Hematopoietic multipotent progenitor cell treated with erythropoietin and hydrocortisone succinate and interleukin-3 and kit ligand, for 17 days (in vitro differentiated cells): ENCODE results near the gene YDJC.
"Not testable (repeated sequence)": the region's sequence is repeated elsewhere in the genome, so short reads cannot be mapped to it uniquely, and the experiment has no call there.

Experiments
- DNase-seq: peaks from one replicate; pipeline ENCODE4 v3.0.0-alpha.2; 2015; ENCODE audit warnings: low spot score

Gene YDJC

GRCh38 chr22:21605887-21606564 is 23.8 kb downstream of the YDJC start:
- no peak for DNase-seq

DNA sequence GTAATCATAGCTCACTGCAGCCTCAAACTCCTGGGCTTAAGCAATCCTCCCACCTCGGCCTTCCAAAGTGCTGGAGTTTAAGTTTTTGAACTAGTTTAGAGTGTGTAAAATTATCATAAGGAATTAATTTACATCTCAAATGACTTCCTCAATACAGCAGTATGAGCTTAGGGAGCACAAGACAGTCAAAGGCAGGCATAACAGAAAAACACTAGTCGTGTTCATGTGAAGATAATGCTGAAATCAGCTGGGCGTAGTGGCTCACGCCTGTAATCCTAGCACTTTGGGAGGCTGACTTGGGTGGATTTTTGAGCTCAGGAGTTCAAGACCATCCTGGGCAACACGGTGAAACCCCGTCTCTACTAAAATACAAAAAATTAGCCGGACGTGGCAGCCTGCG is 25.8 kb downstream of the YDJC start:
- no peak for DNase-seq

DNA sequence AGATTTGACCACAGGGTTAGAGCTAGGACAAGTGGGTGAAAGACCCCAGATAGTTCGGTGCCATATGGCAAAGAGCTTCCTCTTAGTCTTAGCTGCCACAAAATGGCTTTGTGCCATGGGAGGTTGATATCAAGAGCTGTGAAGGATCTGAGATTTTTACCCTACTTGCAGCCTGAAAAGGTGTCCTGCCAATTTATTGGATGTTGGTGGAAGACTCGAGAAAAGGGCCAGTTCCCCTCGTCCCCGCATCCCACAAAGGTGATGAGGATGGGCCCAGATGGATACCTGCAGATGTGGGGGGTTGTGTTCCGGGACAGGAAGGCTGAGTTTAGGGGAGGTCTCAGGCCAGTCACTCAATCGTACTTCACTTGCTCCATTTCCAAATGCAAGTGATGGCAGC is 27.2 kb downstream of the YDJC start:
- no peak for DNase-seq

DNA sequence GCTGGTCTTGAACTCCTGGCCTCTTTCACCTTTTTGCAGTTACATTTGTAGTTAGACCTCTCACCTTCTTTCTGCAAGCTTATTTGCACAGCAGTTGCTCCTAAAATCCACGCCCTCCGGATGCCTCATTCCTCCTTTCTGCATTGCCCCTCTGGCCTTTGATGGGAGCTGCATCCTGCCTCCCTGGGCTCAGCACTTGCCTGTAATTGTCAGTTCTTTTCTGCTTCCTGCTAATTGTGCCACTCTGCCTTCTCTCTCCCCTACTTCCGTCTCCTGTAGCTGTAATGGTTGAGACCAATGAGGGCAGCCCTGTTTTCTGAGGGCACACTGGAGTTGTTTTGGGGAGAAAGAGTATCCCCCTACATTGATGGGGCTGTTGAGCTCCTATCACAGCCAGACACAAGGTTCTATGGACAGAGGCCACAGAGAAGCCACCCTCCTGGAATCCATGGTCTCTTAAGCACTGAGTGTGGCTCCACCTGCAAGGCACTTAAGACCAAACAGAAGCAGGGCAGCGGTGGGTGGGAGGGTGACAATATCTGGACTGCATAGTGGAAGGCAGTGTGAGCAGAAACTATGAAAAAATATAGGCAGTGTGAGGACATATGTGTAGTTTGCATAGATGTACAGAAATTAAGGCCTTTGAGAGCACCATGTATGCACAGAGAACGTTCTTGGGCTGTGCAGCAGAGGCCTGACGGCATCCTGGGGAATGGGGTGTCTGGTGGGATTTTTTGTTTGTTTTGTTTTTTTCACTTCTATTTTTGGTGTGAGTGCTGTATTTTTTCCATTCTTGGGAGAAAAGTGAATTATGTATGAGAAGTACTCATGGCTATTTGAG is 30.5 kb downstream of the YDJC start:
- DNase-seq: no peak

- no peak for DNase-seq
Observed at GRCh38 chr22:21598302-21598701, 31.5 kb downstream of the YDJC start.

DNA sequence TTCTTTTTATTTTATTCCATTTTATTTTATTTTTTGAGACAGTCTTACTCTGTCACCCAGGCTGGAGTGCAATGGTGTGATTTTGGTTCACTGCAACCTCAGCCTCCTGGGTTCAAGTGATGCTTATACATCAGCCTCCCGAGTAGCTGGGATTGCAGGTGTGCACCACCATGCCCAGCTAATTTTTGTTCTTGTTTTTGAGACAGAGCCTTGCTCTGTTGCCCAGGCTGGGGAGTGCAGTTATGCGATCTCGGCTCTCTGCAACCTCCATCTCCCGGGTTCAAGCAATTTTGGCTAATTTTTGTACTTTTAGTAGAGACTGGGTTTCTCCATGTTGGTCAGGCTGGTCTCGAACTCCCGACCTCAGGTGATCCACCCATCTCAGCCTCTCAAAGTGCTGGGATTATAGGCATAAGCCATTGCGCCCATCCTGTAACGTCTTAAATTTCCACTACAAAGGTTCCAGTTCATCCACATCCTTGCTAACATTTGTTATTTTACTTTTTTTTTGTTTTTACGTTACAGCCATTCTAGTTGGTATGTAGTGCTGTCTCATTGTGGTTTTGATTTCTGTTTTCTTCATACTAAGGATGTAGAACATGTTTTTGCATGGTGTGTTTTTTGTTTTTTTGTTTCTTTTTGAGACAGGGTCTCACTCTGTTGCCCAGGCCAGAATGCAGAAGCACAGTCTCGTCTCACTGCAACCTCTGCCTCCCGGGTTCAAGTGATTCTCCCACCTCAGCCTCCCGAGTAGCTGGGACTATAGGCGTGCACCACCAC is 33.3 kb downstream of the YDJC start:
- DNase-seq: not testable (repeated sequence)

DNA sequence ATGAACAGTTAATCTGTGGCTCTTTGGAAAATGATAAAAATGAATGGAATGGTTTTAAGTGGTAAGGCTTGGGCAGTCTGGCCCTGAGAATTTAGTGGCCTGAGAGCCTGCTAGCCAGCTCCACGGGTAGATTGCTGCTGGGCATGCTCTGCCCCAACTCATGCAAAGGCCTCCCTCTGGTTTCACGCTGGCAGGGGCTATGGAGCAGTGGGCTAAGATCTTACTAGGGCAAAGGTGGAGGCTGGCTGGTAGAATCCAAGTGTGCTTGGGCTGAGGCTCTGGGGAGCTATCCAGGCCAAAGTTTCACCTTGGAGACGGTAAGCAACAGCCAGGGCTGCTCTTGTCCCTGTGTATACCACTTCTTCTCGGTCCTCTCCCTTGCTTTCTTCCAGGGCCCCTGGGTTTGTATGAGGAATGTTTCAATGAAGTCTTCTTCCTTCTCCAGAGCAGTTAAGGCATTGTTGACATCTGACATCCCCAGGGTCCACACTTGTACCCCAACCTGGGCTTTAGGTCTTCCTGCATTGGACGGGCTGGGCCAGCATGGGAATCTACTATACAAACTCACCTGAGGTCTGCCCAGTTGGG is 34.9 kb downstream of the YDJC start:
- DNase-seq: no peak

DNA sequence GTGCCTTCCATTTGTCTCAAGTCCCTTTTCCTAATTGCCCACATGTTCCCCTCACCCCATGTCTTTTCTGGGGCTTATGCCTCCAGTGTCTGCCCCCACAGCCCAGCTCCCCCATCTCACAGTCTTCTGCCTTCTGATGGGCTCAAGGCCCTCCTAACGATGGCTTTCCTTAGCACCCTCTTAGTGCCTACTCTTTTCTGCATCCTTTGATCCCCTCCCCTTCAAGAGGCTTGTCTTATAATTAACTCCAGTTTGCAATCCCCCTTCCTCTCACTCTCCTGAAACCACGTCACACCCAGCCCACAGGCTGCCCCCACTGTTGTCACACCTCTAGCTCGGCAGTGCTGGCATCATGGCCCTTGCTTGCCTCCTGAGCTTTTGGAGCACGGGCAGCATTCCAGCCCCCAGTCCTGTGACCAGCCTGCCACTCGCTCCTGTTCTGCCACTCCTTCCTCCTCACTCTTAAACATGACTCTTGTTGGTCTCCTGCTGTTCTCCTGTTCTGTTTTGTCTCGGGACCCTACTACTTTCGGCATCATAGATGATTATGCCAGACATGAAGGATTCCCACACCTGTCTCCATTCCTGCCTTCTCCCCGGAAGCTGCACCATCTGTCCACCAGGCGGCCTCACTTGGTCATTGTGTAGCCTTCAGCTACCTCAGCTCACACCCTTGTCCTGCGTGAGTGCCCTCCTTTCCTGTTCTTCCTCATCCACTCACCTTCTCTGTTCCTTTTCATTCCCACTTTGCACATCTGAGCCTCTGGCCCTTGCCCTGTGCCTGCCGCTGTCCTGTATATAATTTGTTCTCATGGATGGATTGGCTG is 36.2 kb downstream of the YDJC start:
- peak; percentile 27 for DNase-seq

DNA sequence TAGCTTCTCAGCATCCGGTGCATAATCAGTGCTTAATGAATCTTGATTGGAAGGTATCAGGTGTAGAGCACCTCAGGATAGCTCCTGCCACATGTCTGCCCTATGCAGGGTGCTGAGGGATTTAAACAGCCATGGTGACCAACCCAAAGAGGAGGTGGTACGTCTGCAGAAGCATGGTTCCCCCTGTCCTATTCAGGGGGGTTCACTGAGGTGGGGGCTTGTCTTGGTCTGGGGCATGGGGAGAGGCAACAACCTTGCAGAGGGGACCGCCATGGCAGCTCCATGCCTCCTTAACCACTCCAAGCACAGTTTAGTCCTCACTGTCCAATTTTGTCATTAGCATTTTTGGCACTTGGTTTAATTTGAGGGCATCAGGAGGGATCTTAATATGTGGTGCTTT is 37.4 kb downstream of the YDJC start:
- no peak for DNase-seq

- no peak for DNase-seq
Observed at GRCh38 chr22:21591695-21592094, 38.1 kb downstream of the YDJC start.

- no peak for DNase-seq
Observed at GRCh38 chr22:21590809-21591641, 38.8 kb downstream of the YDJC start.

DNA sequence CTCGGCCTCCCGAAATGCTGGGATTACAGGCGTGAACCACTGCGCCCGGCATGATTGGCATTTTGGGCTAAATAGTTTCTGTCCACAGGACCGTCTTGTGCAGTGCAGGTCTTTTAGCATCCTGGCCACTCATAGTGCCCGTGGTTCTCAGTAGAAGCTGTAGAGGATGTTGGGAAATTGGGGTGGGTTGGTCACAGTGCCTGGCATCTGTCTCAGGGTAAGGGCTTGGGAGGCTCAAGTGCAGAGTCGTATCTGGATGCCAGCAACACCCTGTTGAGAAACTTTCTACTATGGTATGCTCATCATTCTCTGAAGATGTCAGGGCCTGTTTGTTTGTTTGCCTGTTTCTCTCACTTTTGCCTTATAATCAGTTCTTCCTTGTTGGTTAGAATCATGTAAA is 40.4 kb downstream of the YDJC start:
- no peak for DNase-seq

GRCh38 chr22:21587803-21588611 is 41.8 kb downstream of the YDJC start:
- DNase-seq: no peak

- no peak for DNase-seq
Observed at GRCh38 chr22:21585389-21585788, 44.4 kb downstream of the YDJC start.

- no peak for DNase-seq
Observed at GRCh38 chr22:21582801-21583740, 46.8 kb downstream of the YDJC start.

DNA sequence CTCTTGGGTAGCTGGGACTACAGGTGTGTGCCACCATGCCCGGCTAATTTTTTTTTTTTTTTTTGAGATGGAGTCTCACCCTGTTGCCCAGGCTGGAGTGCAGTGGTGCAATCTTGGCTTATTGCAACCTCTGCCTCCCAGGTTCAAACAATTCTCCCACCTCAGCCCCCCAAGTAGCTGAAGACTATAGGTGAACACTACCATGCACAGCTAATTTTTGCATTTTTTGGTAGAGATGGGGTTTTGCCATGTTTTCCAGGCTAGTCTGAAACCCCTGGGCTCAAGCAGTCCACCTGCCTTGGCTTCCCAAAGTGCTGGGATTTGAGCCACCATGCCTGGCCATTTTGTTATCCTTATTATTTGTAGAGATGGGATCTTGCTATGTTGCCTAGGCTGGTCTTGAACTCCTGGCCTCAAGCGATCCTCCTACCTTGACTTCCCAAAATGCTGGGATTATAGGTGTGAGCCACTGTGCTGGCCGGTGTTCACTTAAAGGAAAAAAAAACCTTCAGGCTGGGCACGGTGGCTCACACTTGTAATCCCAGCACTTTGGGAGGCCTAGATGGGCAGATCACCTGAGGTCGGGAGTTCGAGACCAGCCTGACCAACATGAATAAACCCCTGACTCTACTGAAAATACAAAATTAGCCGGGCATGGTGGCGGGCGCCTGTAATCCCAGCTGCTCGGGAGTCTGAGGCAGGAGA is 48.7 kb downstream of the YDJC start:
- not testable (repeated sequence) for DNase-seq

GRCh38 chr22:21580623-21581007 is 49.2 kb downstream of the YDJC start:
- not testable (repeated sequence) for DNase-seq

GRCh38 chr22:21579474-21579851 is 50.4 kb downstream of the YDJC start:
- no peak for DNase-seq
